EH (cell line): ENCODE measurements around the gene CDR2L.
"Not testable (repeated sequence)": the region's sequence is repeated elsewhere in the genome, so short reads cannot be mapped to it uniquely, and the experiment has no call there.

Source experiments
- DNase-seq: peaks from one replicate; pipeline ENCODE4 v3.0.0-alpha.2; 2015; ENCODE audit warnings: low read depth

CDR2L gene

GRCh38 chr17:74981979-74982662 lies 5.3 kb upstream of the CDR2L start:
- peak; percentile 70 for DNase-seq

GRCh38 chr17:74982663-74983313 lies 4.6 kb upstream of the CDR2L start:
- DNase-seq = peak; percentile 13

- no peak for DNase-seq
These were observed 1.2 kb upstream of the CDR2L start for GRCh38 chr17:74986206-74986576.

- peak; percentile 88 for DNase-seq
These were observed 678 bp downstream of the CDR2L start for GRCh38 chr17:74987909-74988711.

GRCh38 chr17:74990581-74991105 lies 3.2 kb downstream of the CDR2L start:
- no peak for DNase-seq

GRCh38 chr17:74992223-74992622 lies 4.8 kb downstream of the CDR2L start:
- DNase-seq = no peak

- DNase-seq = peak; percentile 65
These were observed 7.0 kb downstream of the CDR2L start for GRCh38 chr17:74994440-74994839.

GRCh38 chr17:74995847-74996246 lies 8.4 kb downstream of the CDR2L start:
- DNase-seq = no peak

GRCh38 chr17:74998783-74999182 lies 11.4 kb downstream of the CDR2L start:
- no peak for DNase-seq

GRCh38 chr17:74999523-74999922 lies 12.1 kb downstream of the CDR2L start:
- no peak for DNase-seq

- no peak for DNase-seq
These were observed 14.7 kb downstream of the CDR2L start for GRCh38 chr17:75001915-75002843.

GRCh38 chr17:75003070-75003956 lies 15.9 kb downstream of the CDR2L start:
- DNase-seq = no peak

GRCh38 chr17:75003957-75004355 lies 16.5 kb downstream of the CDR2L start:
- DNase-seq = no peak

GRCh38 chr17:75004371-75004770 lies 16.9 kb downstream of the CDR2L start:
- DNase-seq = no peak

GRCh38 chr17:75005291-75005690 lies 17.9 kb downstream of the CDR2L start:
- DNase-seq = no peak

- not testable (repeated sequence) for DNase-seq
These were observed 18.7 kb downstream of the CDR2L start for GRCh38 chr17:75006084-75006483.

- no peak for DNase-seq
These were observed 19.2 kb downstream of the CDR2L start for GRCh38 chr17:75006653-75007052.

GRCh38 chr17:75008373-75008772 lies 20.9 kb downstream of the CDR2L start:
- DNase-seq = no peak

GRCh38 chr17:75009139-75009724 lies 21.8 kb downstream of the CDR2L start:
- DNase-seq = peak; percentile 28

GRCh38 chr17:75010683-75011400 lies 23.4 kb downstream of the CDR2L start:
- DNase-seq = peak; percentile 38
